AG04450 (cell line): ENCODE results near the gene PRR36. TPM values are rescaled to one million over a fixed set of nuclear protein-coding genes. Genes with fewer than 3 reads are reported as not detected.

Source experiments
- CTCF ChIA-PET: fragments of 300-600, 350-600 bp; formaldehyde crosslinking; extraction: SDS; loops from one replicate; lab custom pipeline; 2022; ENCODE audit warnings: antibody characterized with exemption, inconsistent platforms; lab: Charles Lee
- POLR2A ChIA-PET: fragments of 350-600 bp; formaldehyde crosslinking; extraction: SDS; loops from one replicate; lab custom pipeline; 2021; ENCODE audit warnings: antibody characterized with exemption, inconsistent platforms; lab: Yijun Ruan, JAX
- DNase-seq: peaks from one replicate; pipeline ENCODE4 v3.0.0-alpha.2; 2011; ENCODE audit warnings: low read depth, low spot score
- H3K27ac ChIP-seq: one replicate; pipeline ENCODE4 v1.5.1; 2012; ENCODE audit warnings: low read depth, low read length, control low read depth
- H3K27me3 ChIP-seq: one replicate; pipeline ENCODE4 v1.6.0; 2012; ENCODE audit warnings: low read length; ENCODE audit not compliant: control insufficient read depth, insufficient read depth
- H3K4me3 ChIP-seq: 2 replicates; pipeline ENCODE4 v1.5.1; 2011; ENCODE audit warnings: mild to moderate bottlenecking, low read depth, low read length, control low read depth
- H3K9me3 ChIP-seq: 2 replicates; pipeline ENCODE4 v1.5.1; 2012; ENCODE audit warnings: low read length; ENCODE audit not compliant: control insufficient read depth, insufficient read depth
- CTCF ChIP-seq: IDR thresholded peaks from 2 replicates; pipeline ENCODE4 v1.5.1; 2011; ENCODE audit warnings: low read depth, low read length, control low read depth, inconsistent platforms
- polyA plus RNA-seq: library from polyadenylated mRNA; depleted of rRNA; stranded (reverse); fragments of >200 nt; gene quantifications from 2 replicates; pipeline ENCODE4 v1.2.3, GENCODE V29; 2011; rRNA removed

PRR36 gene
- polyA plus RNA-seq, 1 experiment: not detected

DNA sequence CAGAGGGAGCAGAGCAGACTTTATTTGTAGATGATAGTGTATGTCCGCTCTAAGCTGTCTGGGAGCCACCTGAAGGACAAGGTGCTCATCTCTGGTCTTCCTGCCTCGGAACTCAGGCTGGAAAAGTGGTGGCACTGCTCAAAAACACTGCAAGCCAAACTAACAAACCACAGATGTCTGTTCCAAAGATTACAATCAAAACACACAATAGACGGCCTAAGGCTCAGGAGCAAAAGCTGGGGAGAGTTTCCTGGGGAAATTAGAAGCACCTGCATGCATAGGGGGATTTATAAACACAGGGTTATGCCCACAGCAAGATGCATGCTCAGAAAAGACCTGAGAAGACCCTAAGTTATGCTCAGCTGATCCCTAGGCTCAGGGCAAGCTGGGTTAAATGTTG is 53.6 kb downstream of the PRR36 start:
- ChIA-PET POLR2A (no interaction called here), CTCF (interaction anchor here (0.9 to 1.4 kb wide), 3 partner anchors 12 to 252 kb away, joined by 3 to 5 read pairs (median 4); no protein-coding TSS in a partner anchor)
- Histone ChIP-seq H3K9me3 (peaks cover 3% of the 10 kb centered on the region; the same call in 1 of the 2 replicates), H3K27ac (no peak overlapping the region), H3K4me3 (no peak overlapping the region), H3K27me3 (peaks cover 6% of the 10 kb centered on the region)
- no peak for TF ChIP-seq CTCF
- DNase-seq: no peak

DNA sequence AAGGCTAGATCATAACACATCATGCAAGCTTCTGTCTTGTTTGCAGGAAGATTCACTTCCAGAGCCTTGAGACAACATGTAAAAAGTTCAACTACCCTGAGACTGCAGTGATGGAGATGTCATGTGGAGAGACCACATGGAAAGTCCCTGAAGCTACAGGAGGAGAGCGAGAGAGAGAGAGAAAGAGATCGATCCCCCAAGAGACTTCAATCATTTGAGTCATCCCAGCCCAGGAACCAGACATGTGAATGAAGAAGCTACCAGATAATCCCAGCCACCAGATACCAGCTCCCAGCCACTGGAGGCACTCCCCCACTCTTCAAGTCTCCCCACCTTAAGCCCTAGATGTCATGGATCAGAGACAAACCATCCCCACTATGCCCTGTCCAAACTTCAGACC is 54.9 kb downstream of the PRR36 start:
- CTCF ChIA-PET: interaction anchor here (0.6 to 1.0 kb wide), 2 partner anchors 18 to 19 kb away, joined by 3 read pairs; no protein-coding TSS in a partner anchor
- H3K27ac ChIP-seq: no peak overlapping the region
- no peak for TF ChIP-seq CTCF
- POLR2A ChIA-PET: no interaction called here
- H3K9me3 ChIP-seq: peaks cover 3% of the 10 kb centered on the region; the same call in 1 of the 2 replicates
- peaks cover 6% of the 10 kb centered on the region for H3K27me3 ChIP-seq
- no peak for DNase-seq
- no peak overlapping the region for H3K4me3 ChIP-seq

GRCh38 chr19:7818806-7819205 is 55.4 kb downstream of the PRR36 start:
- no peak overlapping the region for H3K4me3 ChIP-seq
- DNase-seq: no peak
- peaks cover 3% of the 10 kb centered on the region; the same call in 1 of the 2 replicates for H3K9me3 ChIP-seq
- ChIA-PET POLR2A (no interaction called here), CTCF (interaction anchor here (0.6 to 1.0 kb wide), 2 partner anchors 17 to 19 kb away, joined by 3 read pairs; no protein-coding TSS in a partner anchor)
- H3K27ac ChIP-seq: no peak overlapping the region
- peaks cover 6% of the 10 kb centered on the region for H3K27me3 ChIP-seq
- TF ChIP-seq CTCF: no peak

Other genes starting within 250 kb of the PRR36 start
- 16.3 and 21.8 TPM in 2 replicates for gene XAB2, start 244.8 kb downstream of the PRR36 start, polyA plus RNA-seq
- gene PET100, start 244.6 kb downstream of the PRR36 start, polyA plus RNA-seq: 39.7 and 46.7 TPM in 2 replicates
- gene PCP2, start 240.7 kb downstream of the PRR36 start, polyA plus RNA-seq: not detected in 2 replicates
- gene STXBP2, start 237.3 kb downstream of the PRR36 start, polyA plus RNA-seq: 5.0 and 7.1 TPM in 2 replicates
- gene RETN, start 205.3 kb downstream of the PRR36 start, polyA plus RNA-seq: not detected in 2 replicates
- gene MCEMP1, start 197.3 kb downstream of the PRR36 start, polyA plus RNA-seq: not detected in 2 replicates
- gene TRAPPC5, start 193.6 kb downstream of the PRR36 start, polyA plus RNA-seq: 42.1 and 69.8 TPM in 2 replicates
- not detected in 2 replicates for gene FCER2, start 172.3 kb downstream of the PRR36 start, polyA plus RNA-seq
- not detected in 2 replicates for gene CLEC4G, start 142.3 kb downstream of the PRR36 start, polyA plus RNA-seq
- not detected in 2 replicates for gene CD209, start 126.9 kb downstream of the PRR36 start, polyA plus RNA-seq
- gene CLEC4M, start 111.1 kb downstream of the PRR36 start, polyA plus RNA-seq: not detected in 2 replicates
- gene EVI5L, start 44.2 kb downstream of the PRR36 start, polyA plus RNA-seq: 6.7 and 9.1 TPM in 2 replicates
- gene LRRC8E, start 14.1 kb upstream of the PRR36 start, polyA plus RNA-seq: 4.1 and 4.7 TPM in 2 replicates
- gene MAP2K7, start 29.5 kb upstream of the PRR36 start, polyA plus RNA-seq: 5.6 and 6.2 TPM in 2 replicates
- gene TGFBR3L, start 40.4 kb upstream of the PRR36 start, polyA plus RNA-seq: 0.88 TPM in 1 of 2 replicates, not detected in the other
- 12.1 and 17.7 TPM in 2 replicates for gene SNAPC2, start 45.9 kb upstream of the PRR36 start, polyA plus RNA-seq
- 0.95 and 2.2 TPM in 2 replicates for gene CTXN1, start 51.7 kb upstream of the PRR36 start, polyA plus RNA-seq
- gene TIMM44, start 69.3 kb upstream of the PRR36 start, polyA plus RNA-seq: 42.0 and 43.3 TPM in 2 replicates
- 44.7 and 52.3 TPM in 2 replicates for gene ELAVL1, start 131.3 kb upstream of the PRR36 start, polyA plus RNA-seq
- not detected in 2 replicates for gene CCL25, start 178.4 kb upstream of the PRR36 start, polyA plus RNA-seq